HG03342 (cell line): Measurements from ENCODE around the gene RIMOC1.
"Not testable (repeated sequence)": the region's sequence is repeated elsewhere in the genome, so short reads cannot be mapped to it uniquely, and the experiment has no call there.

Source experiments
- ATAC-seq: cut with Tn5 transposase; IDR thresholded peaks from one replicate; pipeline ENCODE4 v1.9.1; 2021; ENCODE audit warnings: mild to moderate bottlenecking, moderate library complexity; ENCODE audit not compliant: unreplicated experiment

RIMOC1 gene

GRCh38 chr5:41885286-41885685 lies 18.9 kb upstream of the RIMOC1 start:
- ATAC-seq, result no peak

- peak; percentile 61 for ATAC-seq
These were observed 13.0 kb upstream of the RIMOC1 start for GRCh38 chr5:41891066-41891707.

GRCh38 chr5:41892031-41892430 lies 12.1 kb upstream of the RIMOC1 start:
- ATAC-seq, result no peak

GRCh38 chr5:41893074-41893851 lies 10.9 kb upstream of the RIMOC1 start:
- peak; percentile 62 for ATAC-seq

DNA sequence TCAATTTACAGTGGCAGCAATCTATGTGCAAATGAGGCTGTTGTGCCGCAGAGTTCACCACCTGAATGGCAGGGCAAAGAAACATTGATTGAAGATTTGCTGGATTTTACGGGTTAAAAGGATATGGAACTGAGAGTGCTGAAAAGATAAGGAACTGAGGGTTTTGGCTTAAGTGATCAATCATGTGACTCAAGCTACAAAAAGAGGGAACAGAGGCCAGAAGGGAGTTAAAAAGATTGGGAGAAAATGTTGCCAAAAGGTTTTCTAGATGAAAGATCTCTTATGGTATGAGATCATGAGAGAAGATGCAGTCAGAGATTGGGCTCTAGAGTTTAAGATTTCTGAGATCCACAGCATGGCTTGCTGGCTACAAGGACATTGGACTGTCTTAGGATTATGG lies 7.9 kb upstream of the RIMOC1 start:
- ATAC-seq, result no peak

DNA sequence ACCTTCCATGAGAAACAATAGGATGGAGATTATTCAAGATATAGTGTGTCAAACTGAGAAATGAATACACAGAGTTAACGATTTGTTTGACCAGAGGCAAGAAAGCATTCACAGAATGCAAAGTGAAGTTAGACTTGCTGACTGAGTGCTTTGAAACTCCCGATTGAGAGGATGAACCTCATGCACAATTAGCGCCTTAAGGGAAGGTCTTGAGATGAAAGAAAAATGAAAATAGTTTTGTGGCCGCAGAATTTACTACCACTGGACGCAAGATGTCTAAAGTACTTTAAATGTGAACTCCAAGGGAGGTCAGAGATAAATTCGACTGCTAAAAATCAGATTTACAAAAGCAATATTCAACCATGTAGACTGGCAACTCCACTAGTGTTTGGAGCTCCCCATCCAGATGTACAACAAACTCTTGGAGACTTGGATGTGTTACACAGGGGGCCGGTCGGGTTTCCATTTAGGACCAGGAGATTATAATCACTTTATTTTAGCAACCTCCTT lies 707 bp upstream of the RIMOC1 start:
- ATAC-seq, result no peak

DNA sequence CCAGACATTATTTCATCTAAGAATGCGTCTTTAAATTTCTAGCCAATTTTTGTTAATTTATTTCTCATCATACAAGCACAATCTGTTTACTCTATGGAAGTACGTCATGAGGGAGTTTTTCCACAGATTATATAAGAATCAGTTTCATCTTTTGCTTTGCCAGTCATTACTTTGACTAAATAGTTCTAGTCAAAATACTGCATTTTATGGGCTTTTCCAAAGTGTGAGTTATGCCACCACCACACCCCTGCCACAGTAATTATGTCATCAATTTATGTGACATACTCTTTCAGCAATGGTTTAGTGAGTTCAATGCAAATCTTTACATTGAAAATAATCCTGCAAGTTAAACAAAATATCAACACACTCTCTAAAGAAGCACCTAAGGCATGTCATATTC lies 2.0 kb downstream of the RIMOC1 start:
- no peak for ATAC-seq

- no peak for ATAC-seq
These were observed 4.4 kb downstream of the RIMOC1 start for GRCh38 chr5:41908374-41909079.

DNA sequence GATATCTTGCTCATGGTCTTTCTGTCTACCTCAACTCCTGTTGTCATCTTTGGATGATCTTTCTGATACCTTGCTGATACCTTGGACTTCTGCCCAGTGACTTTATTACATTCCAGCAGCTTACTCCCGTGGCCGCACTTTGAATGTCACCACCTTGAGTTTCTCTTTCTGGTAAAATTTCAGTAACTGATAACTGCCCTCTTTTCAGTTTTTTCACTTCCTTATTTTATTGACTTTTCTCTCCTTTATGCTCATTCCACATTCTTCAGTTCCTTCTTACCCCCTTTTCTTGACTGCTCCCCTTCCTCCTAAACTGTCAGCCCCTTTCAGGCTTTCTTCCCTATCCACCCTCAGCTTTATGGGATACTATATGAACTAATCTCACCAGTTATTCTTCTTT lies 14.0 kb downstream of the RIMOC1 start:
- ATAC-seq, result peak; percentile 67

- ATAC-seq, result no peak
These were observed 17.0 kb downstream of the RIMOC1 start for GRCh38 chr5:41921166-41921565.

DNA sequence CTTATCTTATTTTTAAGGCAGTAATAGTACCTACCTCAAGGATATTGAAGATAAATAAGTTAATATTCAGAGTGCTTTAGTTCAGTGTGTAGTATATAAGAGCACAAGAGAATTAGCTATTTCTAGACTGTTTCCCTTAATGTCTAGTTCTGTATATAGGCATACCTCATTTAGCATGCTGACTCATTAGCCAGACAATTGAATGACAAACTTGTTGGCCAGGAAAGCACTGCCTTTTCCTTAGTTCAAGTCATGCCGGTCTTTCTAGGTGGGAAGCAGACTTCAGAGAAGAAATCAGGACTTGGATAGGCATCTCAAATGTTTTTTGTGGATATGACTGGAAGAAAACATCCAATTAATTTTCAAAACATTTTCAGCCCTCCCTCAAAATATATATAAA lies 17.7 kb downstream of the RIMOC1 start:
- ATAC-seq, result no peak

DNA sequence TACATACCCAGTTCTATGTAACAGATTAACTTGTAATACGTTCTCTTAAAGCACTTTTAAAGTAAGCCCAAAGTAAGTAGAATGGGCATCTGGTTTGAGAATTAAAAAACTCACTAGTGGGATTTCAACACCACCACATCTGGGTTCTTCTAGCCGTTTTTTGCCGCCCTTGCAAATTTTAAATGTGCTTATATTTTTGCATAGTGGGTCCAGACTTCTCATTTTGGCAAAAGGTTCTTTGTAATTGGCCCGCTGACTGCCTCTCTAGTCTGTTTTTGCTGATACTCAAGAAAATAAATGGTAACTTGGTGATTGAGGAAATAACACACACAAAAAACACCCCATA lies 20.4 kb downstream of the RIMOC1 start:
- no peak for ATAC-seq

- ATAC-seq, result peak; percentile 91
These were observed 20.9 kb downstream of the RIMOC1 start, which contains the start of gene FBXO4 for GRCh38 chr5:41924872-41925554. FBXO4 (plus strand) TSS chr5:41925281; CDS start chr5:41925310, 29 bp downstream.

DNA sequence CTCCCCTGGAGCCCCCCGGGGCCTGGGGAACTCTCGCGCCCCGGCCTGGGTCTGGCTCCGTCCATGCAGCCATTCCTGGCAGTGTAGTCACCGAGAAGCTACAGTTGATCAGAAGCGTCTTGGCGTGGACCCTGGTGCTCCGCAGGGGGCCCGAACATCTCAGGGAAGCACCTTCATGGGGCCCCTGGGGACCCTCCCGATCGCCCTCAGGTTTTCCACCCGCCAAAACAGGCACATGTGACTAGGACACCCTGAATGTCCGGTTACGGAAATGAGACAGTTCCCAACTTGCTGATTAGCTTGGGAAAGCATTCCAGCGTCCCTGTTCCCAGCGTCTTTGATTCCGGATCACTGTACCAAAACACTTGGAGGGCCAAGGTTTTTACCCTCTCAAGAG lies 21.4 kb downstream of the RIMOC1 start:
- peak; percentile 15 for ATAC-seq

- ATAC-seq, result no peak
These were observed 23.5 kb downstream of the RIMOC1 start for GRCh38 chr5:41927604-41928003.

DNA sequence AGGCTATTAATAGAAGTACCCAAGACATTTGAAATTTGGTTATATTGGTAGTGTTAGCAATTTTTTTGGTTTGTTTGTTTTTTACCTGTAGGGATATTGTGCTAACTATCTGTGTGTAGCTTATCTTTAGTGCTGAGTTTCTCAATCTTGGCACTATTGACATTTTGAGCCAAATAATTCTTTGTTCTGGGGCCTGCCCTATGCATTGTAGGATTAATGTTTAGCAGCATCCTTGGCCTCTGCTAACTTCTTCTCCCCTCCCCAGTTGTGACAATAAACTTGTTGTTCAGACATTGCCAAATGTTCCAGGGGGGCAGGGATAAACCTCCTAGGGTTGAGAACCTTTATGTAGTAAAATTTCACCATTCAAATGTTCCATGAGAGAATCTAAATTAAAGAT lies 24.9 kb downstream of the RIMOC1 start:
- ATAC-seq, result no peak

- no peak for ATAC-seq
These were observed 28.6 kb downstream of the RIMOC1 start for GRCh38 chr5:41932770-41933169.

GRCh38 chr5:41935544-41935943 lies 31.4 kb downstream of the RIMOC1 start:
- no peak for ATAC-seq

DNA sequence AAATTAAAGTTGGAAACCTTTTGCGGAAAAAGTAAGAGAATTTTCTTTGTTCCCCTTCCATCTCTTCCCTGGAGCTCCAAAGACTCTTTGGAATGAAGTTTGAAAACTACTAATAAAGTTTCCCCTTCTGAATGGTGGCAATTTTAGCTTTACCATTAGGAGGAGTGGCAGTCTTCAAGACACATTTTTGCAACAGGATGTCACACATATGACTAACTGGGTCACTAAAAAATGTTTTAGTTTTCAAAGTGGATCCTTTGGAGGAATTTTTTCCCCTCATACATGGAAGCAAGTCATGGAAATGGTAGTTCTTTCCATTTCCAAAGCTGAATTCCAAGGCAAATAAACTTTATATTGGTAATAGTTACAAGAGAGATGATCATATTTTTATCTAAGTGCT lies 36.5 kb downstream of the RIMOC1 start:
- ATAC-seq, result no peak

DNA sequence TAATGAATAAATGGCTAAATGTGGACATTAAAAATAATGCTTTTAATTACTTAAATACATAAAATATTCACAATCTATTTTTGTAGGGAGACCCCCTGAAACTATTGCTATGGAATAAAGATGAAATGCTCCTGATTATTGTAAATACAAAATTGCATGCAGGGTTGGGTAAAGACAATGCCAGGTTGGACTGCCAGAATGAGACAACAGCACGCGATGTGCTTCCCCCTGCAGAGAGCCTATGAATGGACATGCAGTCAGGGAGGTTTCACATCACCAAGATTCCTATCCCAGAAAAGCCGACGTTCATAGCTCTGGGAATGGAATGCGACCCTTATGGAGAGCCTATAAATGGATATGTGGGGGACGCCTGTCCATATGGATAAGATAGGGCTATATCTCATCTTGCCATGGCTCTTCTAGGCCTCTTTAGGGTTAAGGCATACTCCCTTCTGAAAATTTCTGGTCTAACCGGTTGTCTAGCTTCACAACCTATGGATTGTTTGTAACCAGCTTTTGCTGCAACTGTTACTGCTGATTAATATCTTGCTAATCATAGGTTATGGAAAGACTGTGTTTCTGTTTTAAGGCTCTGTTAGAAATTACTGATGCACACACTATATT lies 41.3 kb downstream of the RIMOC1 start:
- ATAC-seq, result not testable (repeated sequence)

DNA sequence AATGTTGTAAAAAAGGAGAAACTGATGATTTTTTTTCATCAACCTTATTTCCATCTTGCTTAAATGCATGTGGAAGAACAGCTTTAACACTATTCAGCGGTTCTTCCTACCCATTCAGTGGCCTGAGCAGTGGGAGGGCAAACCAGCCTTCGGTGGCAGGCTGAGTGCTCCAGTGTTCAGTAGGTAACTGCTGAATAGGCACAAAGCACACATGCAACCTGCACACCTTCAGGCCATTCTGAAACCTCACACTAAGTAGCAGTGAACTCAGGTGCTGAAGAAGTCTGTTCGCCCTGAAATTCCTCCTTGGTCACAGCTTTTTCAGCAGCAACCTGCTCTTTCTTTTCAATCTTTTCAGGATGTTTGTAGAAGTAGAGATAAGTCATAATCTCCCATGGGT lies 47.1 kb downstream of the RIMOC1 start:
- no peak for ATAC-seq
